HG03432 (cell line): ENCODE results near the gene SPCS2.
"Not testable (repeated sequence)": the region's sequence is repeated elsewhere in the genome, so short reads cannot be mapped to it uniquely, and the experiment has no call there.

Experiments
- ATAC-seq: cut with Tn5 transposase; IDR thresholded peaks from one replicate; pipeline ENCODE4 v1.9.1; 2021; ENCODE audit warnings: mild to moderate bottlenecking, moderate library complexity; ENCODE audit not compliant: unreplicated experiment

SPCS2 gene

DNA sequence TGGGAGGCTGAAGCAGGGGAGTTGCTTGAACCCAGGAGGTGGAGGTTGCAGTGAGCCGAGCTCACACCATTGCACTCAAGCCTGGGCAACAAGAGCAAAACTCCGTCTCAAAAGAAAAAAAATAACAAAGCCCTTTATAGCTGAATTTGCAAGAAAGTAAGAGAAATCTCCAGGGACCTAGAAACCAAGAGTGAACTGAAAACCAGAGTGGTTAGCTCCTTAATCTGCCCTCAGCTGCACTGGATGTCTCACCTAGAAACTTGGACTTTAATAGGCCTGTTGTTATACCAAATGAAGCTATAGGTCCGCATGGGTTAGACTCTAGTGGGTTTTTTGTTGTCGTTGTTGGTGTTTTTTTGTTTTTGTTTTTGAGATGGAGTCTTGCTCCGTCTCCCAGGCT lies 43.8 kb downstream of the SPCS2 start:
- peak; percentile 31 for ATAC-seq

DNA sequence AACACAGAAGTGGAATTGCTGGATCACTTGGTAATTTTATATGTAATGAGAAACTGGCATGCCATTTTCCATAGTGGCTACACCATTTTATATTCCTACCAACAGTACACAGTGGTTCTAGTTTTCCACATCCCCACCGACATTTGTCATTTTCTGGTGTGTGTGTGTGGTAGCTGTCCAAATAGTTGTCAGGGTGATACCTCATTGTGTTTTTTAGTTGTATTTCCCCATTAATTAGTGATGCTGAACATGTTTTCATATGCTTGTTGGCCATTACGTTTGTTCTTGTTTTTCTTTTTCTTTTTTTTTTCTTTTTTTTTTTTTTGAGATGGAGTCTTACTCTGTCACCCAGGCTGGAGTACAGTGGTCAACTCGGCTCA lies 51.9 kb downstream of the SPCS2 start:
- ATAC-seq = no peak

DNA sequence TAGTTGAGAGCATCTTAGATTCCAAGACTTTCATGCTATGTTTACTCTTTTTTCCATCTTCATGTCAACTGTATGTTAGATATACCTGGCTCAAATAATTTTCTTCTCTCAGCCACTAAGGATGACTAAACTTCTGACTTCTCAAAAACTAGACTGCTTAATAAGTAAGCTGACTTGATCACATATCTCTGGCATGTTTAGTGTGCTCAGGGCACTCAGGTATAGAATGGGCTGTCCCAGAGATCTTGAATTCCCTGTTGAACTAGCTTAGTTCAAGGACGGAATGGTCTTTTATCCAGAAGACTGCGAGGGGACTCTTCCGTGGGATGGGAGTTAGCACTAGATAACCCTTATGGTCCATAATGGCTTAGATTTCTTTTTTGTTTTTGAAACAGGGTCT lies 52.6 kb downstream of the SPCS2 start:
- ATAC-seq = no peak

DNA sequence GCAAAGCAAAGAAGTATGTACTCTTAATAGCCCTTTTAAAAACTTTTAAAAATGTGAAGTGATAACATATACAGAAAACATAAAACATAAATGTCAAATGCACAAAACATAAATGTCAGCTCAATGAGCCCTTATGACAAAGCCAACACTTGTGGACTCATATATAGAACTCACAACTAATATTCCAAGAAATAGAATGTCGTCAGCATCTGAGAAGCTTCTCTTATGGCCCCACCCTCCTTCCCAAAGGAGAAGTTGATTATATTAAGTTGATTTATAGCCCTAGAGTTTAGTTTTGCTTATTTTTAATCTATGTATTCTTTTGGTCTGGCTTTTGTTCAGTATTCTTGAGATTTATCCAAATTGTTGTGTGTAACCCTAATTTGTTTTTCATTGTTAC lies 53.5 kb downstream of the SPCS2 start:
- no peak for ATAC-seq

DNA sequence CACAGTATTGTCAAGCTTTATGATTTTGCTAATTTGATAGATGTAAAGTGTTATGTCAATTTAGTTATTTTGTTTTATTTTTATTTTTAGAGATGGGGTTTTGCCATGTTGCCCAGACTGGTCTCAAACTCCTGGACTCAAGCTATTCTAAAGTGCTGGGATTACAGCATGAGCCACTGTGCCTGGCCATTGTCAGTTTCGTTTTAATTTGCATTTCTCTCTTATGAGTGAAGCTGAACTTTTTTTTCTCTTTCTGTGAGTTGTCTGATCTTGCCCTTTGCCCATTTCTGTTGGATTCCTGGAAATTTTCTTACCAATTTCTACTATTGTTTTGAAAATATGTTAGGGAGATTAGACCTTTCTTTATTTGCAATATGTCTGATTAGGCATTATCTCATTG lies 55.1 kb downstream of the SPCS2 start:
- ATAC-seq = no peak

DNA sequence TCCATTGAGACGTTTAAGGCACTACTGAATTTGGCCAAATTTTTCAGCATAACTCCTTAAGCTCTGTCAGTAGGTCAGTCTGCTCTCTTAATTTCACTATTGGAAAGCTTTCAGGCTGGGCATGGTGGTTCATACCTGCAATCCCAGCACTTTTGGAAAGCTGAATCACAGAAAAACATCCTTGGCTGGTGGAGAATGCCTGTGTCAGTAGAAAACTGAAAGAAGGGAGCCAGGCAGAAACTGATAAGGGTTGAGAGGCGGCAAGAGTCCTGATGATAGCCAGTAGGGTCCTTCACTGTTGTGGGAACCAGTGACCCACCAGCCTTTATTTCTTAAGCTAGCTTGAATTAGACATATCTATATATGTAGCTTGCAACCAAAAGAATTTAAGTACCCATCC lies 62.3 kb downstream of the SPCS2 start:
- ATAC-seq = no peak

DNA sequence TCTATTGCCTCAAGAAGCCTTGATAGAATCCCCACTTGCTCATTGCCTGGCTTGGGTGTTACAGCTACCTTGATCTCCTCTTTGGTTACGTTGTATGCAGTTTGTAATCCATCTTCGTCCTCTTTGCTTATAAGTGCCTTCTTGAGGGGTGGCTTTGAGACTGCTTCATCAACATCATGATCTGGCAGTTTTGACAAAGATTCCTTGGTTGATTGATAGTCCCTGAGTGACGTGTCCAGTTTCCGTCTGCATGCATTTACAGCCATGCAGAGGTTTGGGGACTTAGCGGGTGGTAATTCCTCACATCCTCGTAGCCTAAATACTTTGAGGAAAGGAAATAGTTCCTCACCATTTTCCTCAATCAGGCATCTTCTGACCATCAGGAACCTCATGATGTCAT lies 62.8 kb downstream of the SPCS2 start:
- no peak for ATAC-seq

DNA sequence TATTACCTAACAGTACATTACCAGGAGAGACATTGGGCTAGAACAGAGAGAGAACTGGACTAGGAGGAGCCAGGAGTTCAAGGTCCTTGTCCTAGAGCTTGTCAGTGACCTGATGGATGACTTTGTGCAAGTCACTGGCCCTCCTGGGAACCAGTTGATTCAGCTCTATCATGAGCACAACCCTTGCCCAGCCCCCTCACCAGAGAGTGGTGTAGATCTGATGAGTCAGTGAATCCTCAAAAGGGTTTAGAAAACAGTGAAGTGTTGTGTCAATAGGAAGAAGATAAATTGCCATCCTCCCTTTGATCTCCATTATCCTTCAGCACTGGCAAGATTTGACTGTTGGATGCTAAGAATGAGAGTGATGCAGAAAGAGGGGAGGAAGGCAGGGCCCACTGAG lies 64.0 kb downstream of the SPCS2 start:
- no peak for ATAC-seq

DNA sequence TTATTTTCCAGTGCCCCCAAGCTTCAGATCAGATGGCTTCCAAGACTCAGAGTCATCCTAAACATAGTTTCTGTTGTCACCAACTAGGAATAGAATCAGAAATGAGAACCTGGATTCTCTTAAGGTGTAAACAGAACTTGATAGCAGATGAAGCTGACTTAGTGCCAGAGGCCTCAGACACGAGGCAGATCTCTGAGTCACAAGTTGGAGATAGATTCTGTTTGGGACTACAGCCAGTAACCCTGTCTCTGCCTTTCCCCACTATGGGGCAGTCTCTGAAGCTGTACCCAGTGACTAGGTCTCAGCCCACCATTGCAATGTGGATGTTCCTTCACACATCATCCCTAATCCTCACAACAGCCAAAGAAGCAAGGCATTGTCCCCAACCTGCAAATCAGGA lies 65.1 kb downstream of the SPCS2 start:
- no peak for ATAC-seq

DNA sequence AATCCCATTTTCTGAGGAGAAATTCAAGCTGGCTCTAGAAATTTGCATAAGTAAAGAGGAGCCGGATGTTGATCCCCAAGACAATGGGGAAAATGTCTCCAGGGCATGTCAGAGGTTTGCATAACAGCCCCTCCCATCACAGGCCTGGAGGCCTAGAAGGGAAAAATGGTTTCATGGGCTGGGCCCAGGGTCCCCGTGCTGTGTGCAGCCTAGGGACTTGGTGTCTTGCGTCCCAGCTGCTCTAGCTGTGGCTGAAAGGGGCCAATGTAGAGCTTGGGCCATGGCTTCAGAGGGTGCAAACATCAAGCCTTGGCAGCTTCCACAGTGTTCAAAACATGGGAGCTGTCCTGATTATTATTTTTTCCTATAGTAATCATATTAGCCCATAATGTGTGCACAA lies 70.1 kb downstream of the SPCS2 start:
- not testable (repeated sequence) for ATAC-seq

DNA sequence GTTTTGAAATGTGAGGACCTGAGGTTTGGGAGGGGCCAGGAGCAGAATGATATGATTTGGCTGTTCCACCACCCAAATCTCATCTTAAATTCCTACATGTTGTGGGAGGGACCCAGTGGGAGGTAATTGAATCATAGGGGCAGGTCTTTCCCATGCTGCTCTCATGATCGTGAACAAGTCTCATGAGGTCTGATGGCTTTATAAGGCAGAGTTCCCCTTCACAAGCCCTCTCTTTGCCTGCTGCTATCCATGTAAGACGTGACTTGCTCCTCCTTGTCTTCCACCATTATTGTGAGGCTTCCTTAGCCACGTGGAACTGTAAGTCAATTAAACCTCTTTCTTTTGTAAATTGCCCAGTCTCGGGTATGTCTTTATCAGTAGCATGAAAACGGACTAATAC lies 71.3 kb downstream of the SPCS2 start:
- ATAC-seq = not testable (repeated sequence)

DNA sequence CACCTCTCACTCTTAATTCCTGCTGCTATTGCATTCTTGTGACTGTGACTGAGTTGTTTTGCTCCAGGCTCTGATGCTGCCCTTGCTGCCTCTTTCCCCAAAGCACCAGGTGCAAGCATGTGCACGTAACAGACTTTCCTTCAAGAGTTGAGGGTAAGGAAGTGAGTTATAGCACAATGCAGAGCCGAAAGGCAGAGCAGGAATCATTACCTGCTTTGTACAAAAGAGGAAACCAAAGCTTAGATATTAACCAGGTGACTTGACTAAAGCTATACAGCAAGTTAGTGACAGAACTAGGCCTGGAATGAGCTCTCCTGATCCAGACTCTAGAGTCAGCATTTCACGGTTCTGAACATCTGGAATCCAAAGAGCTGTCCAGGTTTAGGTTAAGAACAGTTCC lies 73.2 kb downstream of the SPCS2 start:
- no peak for ATAC-seq

DNA sequence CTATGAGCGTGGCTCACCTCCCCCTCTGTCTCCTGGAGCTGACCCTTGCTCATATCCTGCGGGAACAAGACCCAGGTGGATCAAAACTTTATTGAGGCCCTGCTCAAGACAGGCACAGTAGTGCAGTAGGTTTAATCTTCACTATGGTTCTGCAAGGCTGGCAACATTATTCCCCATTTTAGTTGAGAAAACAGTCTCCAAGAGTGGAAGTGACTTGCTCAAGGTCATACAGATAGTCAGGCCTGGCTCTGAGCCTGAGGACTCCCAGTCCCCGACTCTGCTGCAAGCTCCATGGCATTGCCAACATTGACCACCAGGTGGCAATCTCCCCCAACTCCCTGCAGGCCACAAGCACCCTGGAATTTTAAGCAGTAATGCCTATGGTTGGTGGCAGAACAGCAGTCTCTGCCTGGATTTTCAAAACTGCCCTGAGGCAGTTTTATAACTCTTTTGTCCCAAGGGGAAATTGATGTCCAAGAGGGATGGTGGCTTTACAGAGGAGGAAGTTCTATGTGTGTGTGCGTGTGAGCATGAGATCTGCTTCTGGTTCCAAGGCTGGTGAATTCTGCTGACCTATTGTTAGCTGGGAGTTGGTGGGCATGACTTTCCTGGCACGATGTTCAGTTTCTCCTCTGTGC lies 73.8 kb downstream of the SPCS2 start:
- peak; percentile 74 for ATAC-seq

DNA sequence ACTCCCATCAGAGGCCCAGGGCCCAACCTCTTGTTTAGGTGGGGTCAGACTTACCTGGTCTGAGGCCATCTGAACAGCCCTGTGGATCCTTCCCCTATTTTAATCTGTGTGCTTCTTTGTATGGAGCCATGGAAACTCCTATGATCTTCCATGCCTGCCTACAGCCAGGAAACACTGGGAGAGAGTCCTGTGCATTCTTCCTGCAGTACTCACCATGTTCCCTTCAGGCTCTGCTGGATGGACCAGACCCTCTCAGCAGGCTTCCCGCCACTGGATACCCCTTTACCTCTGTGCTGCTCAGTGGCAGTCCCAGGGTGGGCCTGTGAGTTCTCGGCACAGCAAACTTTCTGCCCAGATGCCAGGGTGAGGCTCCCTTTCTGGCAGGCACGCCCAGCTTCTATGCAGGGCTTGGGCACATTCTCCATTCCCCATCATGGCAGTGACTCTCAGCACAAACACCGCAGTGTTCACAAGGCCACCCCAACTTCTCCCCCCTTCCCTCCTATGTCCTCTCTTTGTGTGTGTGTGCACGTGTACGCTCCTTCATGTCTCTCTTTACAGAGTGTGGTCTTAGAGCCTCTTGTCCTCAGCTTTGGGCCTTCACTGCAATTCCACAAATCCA lies 74.5 kb downstream of the SPCS2 start:
- no peak for ATAC-seq

DNA sequence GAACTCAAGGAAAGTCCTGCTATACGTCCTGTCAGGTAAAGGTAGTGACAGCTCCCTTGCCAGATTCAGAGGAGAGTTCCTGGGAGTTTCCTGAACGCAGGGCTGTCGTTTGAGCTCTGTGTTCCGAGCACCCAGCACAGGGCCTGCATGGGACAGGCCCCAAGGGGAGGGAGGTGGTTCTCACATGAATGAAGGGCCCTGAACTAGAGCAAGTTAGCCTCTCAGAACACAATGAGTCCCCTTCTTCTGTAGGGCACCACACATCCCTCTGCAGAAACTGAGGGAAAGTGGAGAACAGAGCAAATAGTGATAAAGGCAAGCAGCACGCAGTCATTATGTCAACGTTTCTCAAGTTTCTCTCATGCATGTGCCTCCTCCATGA lies 75.0 kb downstream of the SPCS2 start:
- no peak for ATAC-seq

DNA sequence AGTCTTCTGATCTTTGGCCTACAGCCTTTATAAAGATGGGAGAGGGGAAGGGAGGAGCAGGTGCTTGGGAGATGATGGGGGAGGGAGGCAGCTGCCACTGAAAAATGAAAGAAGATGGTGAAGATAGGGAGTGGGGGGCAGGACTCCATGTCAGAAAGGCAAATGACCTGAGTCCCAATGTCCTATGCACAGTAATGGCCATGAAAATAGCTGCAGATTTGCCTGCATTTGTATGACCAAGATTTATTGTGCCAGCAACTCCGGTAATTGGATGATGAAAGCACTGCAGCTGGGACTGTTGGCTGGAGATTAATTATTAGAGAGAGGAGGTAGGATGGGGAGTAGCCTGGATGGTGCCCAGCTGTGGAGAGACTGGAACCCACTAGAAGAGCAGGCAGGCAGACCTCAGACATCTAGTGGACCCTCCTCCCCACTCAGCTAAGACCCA lies 75.7 kb downstream of the SPCS2 start:
- no peak for ATAC-seq

DNA sequence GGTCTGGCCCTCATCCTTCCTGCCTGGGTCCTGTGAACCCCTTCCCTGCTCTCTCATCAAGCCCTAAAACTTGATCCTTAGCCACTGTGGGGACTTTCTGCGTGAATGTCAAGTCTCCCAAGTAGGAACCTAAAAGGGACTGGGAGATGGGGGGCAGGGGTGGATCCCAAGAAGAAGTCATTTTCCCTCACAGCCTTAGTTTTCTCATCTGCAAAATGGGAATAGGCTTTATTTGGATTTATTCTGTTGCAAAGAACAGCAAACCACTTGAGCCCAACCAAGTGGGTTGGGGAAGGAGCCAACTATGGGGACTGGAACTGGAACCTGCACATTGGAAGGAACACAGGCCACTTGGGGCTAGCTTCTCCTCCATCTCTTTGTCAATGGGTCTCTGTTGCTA lies 76.5 kb downstream of the SPCS2 start:
- ATAC-seq = no peak

DNA sequence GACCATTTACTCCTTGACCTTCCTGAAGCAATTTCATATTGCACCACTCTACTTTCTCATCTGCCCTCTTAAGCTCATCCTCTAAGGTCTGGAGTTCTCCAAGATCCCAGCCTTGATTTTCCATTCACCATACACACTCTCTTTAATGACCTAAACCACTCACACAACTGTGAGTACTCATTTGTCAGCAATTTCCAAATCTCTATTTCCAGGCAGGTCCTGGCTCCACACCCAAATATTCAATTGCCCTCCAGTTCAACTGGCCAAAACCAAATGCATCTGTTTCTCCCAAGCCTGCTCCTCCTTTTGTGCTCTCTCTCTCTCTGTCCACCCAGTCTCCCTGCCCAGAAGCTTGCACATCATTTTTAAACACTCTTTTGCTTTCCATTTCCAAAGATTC lies 79.3 kb downstream of the SPCS2 start:
- ATAC-seq = no peak
